ENCODE results near the gene TMTC1.

TMTC1 gene

GRCh38 chr12:29778531-29778930 lies 5.2 kb downstream of the TMTC1 start:
- Histone ChIP-seq H3K9me3 (ENCODE audit: insufficient read depth, low read length) (peaks cover 43% of the 10 kb centered on the region), H3K27me3 (ENCODE audit: insufficient read depth, insufficient read length) (peaks cover 28% of the 10 kb centered on the region), H3K4me3 (ENCODE audit: insufficient read length, low read depth) (no peak overlapping the region), H3K9ac (ENCODE audit: insufficient read length, low read depth) (no peak overlapping the region), H3K36me3 (ENCODE audit: insufficient read depth, insufficient read length, low read length) (no peaks in the 10 kb centered on the region), H3K4me1 (ENCODE audit: insufficient read depth, insufficient read length) (no peaks in the 10 kb centered on the region)
- TF ChIP-seq ZNF274 (IDR thresholded peaks at IDR 0.05; ENCODE audit: low read depth, low read length) (no peak), SUZ12 (IDR thresholded peaks at IDR 0.05; ENCODE audit: extremely low read depth, insufficient read depth, insufficient read length) (no peak), YY1 (IDR thresholded peaks at IDR 0.05; ENCODE audit: insufficient read depth, insufficient read length) (no peak)
- DNase-seq (ENCODE audit: low read depth, low spot score) = no peak

GRCh38 chr12:29773076-29773475 lies 10.7 kb downstream of the TMTC1 start:
- H3K27me3 ChIP-seq (ENCODE audit: insufficient read depth, insufficient read length) = no peaks in the 10 kb centered on the region
- H3K36me3 ChIP-seq (ENCODE audit: insufficient read depth, insufficient read length, low read length) = no peaks in the 10 kb centered on the region
- H3K4me1 ChIP-seq (ENCODE audit: insufficient read depth, insufficient read length) = no peaks in the 10 kb centered on the region
- no peak overlapping the region for H3K9ac ChIP-seq (ENCODE audit: insufficient read length, low read depth)
- no peak for DNase-seq (ENCODE audit: low read depth, low spot score)
- H3K9me3 ChIP-seq (ENCODE audit: insufficient read depth, low read length) = peaks cover 35% of the 10 kb centered on the region
- no peak for TF ChIP-seq SUZ12 (IDR thresholded peaks at IDR 0.05; ENCODE audit: extremely low read depth, insufficient read depth, insufficient read length)
- no peak for TF ChIP-seq YY1 (IDR thresholded peaks at IDR 0.05; ENCODE audit: insufficient read depth, insufficient read length)
- TF ChIP-seq ZNF274 (IDR thresholded peaks at IDR 0.05; ENCODE audit: low read depth, low read length) = no peak
- no peak overlapping the region for H3K4me3 ChIP-seq (ENCODE audit: insufficient read length, low read depth)

GRCh38 chr12:29771786-29772185 lies 12.0 kb downstream of the TMTC1 start:
- TF ChIP-seq YY1 (IDR thresholded peaks at IDR 0.05; ENCODE audit: insufficient read depth, insufficient read length) (no peak), ZNF274 (IDR thresholded peaks at IDR 0.05; ENCODE audit: low read depth, low read length) (no peak), SUZ12 (IDR thresholded peaks at IDR 0.05; ENCODE audit: extremely low read depth, insufficient read depth, insufficient read length) (no peak)
- Histone ChIP-seq H3K36me3 (ENCODE audit: insufficient read depth, insufficient read length, low read length) (no peaks in the 10 kb centered on the region), H3K4me1 (ENCODE audit: insufficient read depth, insufficient read length) (no peaks in the 10 kb centered on the region), H3K4me3 (ENCODE audit: insufficient read length, low read depth) (no peak overlapping the region), H3K27me3 (ENCODE audit: insufficient read depth, insufficient read length) (no peaks in the 10 kb centered on the region), H3K9me3 (ENCODE audit: insufficient read depth, low read length) (peaks cover 35% of the 10 kb centered on the region), H3K9ac (ENCODE audit: insufficient read length, low read depth) (no peak overlapping the region)
- DNase-seq (ENCODE audit: low read depth, low spot score) = no peak

GRCh38 chr12:29771165-29771564 lies 12.6 kb downstream of the TMTC1 start:
- H3K36me3 ChIP-seq (ENCODE audit: insufficient read depth, insufficient read length, low read length) = no peaks in the 10 kb centered on the region
- H3K4me1 ChIP-seq (ENCODE audit: insufficient read depth, insufficient read length) = no peaks in the 10 kb centered on the region
- H3K9me3 ChIP-seq (ENCODE audit: insufficient read depth, low read length) = peaks cover 28% of the 10 kb centered on the region
- H3K4me3 ChIP-seq (ENCODE audit: insufficient read length, low read depth) = no peak overlapping the region
- DNase-seq (ENCODE audit: low read depth, low spot score) = no peak
- no peaks in the 10 kb centered on the region for H3K27me3 ChIP-seq (ENCODE audit: insufficient read depth, insufficient read length)
- TF ChIP-seq ZNF274 (IDR thresholded peaks at IDR 0.05; ENCODE audit: low read depth, low read length) = no peak
- no peak for TF ChIP-seq YY1 (IDR thresholded peaks at IDR 0.05; ENCODE audit: insufficient read depth, insufficient read length)
- TF ChIP-seq SUZ12 (IDR thresholded peaks at IDR 0.05; ENCODE audit: extremely low read depth, insufficient read depth, insufficient read length) = no peak
- no peak overlapping the region for H3K9ac ChIP-seq (ENCODE audit: insufficient read length, low read depth)

GRCh38 chr12:29769162-29769858 lies 14.4 kb downstream of the TMTC1 start:
- no peaks in the 10 kb centered on the region for H3K36me3 ChIP-seq (ENCODE audit: insufficient read depth, insufficient read length, low read length)
- H3K4me3 ChIP-seq (ENCODE audit: insufficient read length, low read depth) = no peak overlapping the region
- H3K4me1 ChIP-seq (ENCODE audit: insufficient read depth, insufficient read length) = no peaks in the 10 kb centered on the region
- no peak for DNase-seq (ENCODE audit: low read depth, low spot score)
- no peak overlapping the region for H3K9ac ChIP-seq (ENCODE audit: insufficient read length, low read depth)
- TF ChIP-seq SUZ12 (IDR thresholded peaks at IDR 0.05; ENCODE audit: extremely low read depth, insufficient read depth, insufficient read length) (no peak), YY1 (IDR thresholded peaks at IDR 0.05; ENCODE audit: insufficient read depth, insufficient read length) (no peak), ZNF274 (IDR thresholded peaks at IDR 0.05; ENCODE audit: low read depth, low read length) (no peak)
- H3K27me3 ChIP-seq (ENCODE audit: insufficient read depth, insufficient read length) = no peaks in the 10 kb centered on the region
- H3K9me3 ChIP-seq (ENCODE audit: insufficient read depth, low read length) = peaks cover 10% of the 10 kb centered on the region; the same call in 1 of the 2 replicates

GRCh38 chr12:29768372-29768771 lies 15.4 kb downstream of the TMTC1 start:
- no peak for TF ChIP-seq ZNF274 (IDR thresholded peaks at IDR 0.05; ENCODE audit: low read depth, low read length)
- TF ChIP-seq SUZ12 (IDR thresholded peaks at IDR 0.05; ENCODE audit: extremely low read depth, insufficient read depth, insufficient read length) = no peak
- no peak for TF ChIP-seq YY1 (IDR thresholded peaks at IDR 0.05; ENCODE audit: insufficient read depth, insufficient read length)
- H3K9ac ChIP-seq (ENCODE audit: insufficient read length, low read depth) = no peak overlapping the region

GRCh38 chr12:29763301-29763683 lies 20.4 kb downstream of the TMTC1 start:
- no peaks in the 10 kb centered on the region for H3K27me3 ChIP-seq (ENCODE audit: insufficient read depth, insufficient read length)
- no peak for TF ChIP-seq YY1 (IDR thresholded peaks at IDR 0.05; ENCODE audit: insufficient read depth, insufficient read length)
- no peak for TF ChIP-seq SUZ12 (IDR thresholded peaks at IDR 0.05; ENCODE audit: extremely low read depth, insufficient read depth, insufficient read length)
- TF ChIP-seq ZNF274 (IDR thresholded peaks at IDR 0.05; ENCODE audit: low read depth, low read length) = no peak
- no peaks in the 10 kb centered on the region for H3K4me1 ChIP-seq (ENCODE audit: insufficient read depth, insufficient read length)
- no peak overlapping the region for H3K4me3 ChIP-seq (ENCODE audit: insufficient read length, low read depth)
- H3K9me3 ChIP-seq (ENCODE audit: insufficient read depth, low read length) = no peaks in the 10 kb centered on the region
- DNase-seq (ENCODE audit: low read depth, low spot score) = no peak
- no peaks in the 10 kb centered on the region for H3K36me3 ChIP-seq (ENCODE audit: insufficient read depth, insufficient read length, low read length)
- H3K9ac ChIP-seq (ENCODE audit: insufficient read length, low read depth) = no peak overlapping the region

More at GRCh38 chr12:29768372-29768771, 15.4 kb downstream of the TMTC1 start:
- Histone ChIP-seq H3K36me3 (ENCODE audit: insufficient read depth, insufficient read length, low read length) (no peaks in the 10 kb centered on the region), H3K27me3 (ENCODE audit: insufficient read depth, insufficient read length) (no peaks in the 10 kb centered on the region), H3K4me1 (ENCODE audit: insufficient read depth, insufficient read length) (no peaks in the 10 kb centered on the region), H3K4me3 (ENCODE audit: insufficient read length, low read depth) (no peak overlapping the region), H3K9me3 (ENCODE audit: insufficient read depth, low read length) (0 out of 2 replicates have a peak, but pooled peaks cover under 1% of the 10 kb centered on the region)
- DNase-seq (ENCODE audit: low read depth, low spot score) = no peak
